ENCODE measurements around the gene RUBCNL. TPM values are rescaled to one million over a fixed set of nuclear protein-coding genes. Genes with fewer than 3 reads are reported as not detected.

RUBCNL gene
- polyA plus RNA-seq, 1 donor (not counting 4 experiments of a cell fraction or from before 2014, with no cell fraction given) = 0.12 TPM

DNA sequence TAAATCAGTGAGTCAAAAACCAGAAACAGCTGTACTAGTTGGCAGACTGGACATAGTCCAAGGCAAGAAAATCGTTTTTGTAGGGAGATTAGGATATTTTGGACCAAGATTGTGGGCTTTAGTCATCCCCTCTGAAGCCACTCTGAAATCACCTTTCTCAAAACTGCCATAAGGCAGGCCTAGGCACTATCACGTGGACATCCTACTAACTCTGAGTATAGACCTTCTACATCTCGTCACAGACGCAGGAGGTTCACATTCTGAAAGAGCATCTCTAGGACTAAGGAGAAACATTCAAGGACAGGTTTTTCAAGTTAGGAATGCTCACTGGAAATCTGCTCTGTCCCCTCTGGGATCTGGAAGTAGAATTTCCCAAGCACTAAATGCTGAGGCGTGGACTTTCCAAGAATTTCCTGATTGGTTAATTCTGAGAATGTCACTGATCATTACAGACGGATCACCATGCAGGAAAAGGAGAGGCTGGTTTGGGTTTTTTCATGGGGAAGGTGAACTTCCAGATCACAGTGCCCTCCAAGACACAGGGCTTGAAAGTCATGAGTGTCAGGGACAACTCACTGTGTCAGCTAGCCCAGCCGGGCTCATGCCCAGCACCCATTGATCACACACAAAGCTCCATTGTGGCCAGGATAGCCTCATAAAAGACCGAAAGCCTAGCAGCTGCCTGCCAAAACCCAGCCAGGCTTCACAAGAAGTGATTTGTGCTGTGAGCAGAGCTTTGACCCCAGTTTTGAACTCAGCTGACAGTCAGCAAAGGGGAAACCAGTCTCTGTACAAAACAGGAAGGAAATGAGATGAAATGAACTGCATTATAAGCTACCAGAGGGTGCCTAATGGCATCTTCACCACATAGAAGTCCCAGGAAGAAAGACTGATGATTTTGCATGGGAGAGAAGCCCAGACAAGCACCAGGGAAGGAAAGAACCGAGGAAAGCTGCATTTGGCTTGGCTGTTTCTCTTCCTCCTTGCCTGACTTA, 2.7 kb upstream of the RUBCNL start:
- dilution Hi-C loops (cut with MboI; ENCODE audit: extremely low pct_ligation_motif_present, low sequenced_read_pairs) = no loop called here
- no peak overlapping the region for H3K27ac ChIP-seq (ENCODE audit: control insufficient read depth, insufficient read depth, low read length)
- no peak overlapping the region for H3K9ac ChIP-seq (ENCODE audit: control insufficient read depth, extremely low read depth, insufficient read depth, low read length)
- H3K4me3 ChIP-seq (ENCODE audit: control insufficient read depth in 2 of 3, extremely low read depth in 1 of 3, insufficient read depth in 2 of 3, low read depth in 1 of 3, low read length in 3 of 3) = no peak overlapping the region
- H4K20me1 ChIP-seq (ENCODE audit: control insufficient read depth, extremely low read depth, insufficient read depth, low read length) = no peaks in the 10 kb centered on the region
- H2AFZ ChIP-seq (ENCODE audit: control insufficient read depth, low read length) = no peak overlapping the region
- no peaks in the 10 kb centered on the region for H3K36me3 ChIP-seq (ENCODE audit: control insufficient read depth in 2 of 2, extremely low read depth in 1 of 2, insufficient read depth in 2 of 2, low read length in 2 of 2)
- DNase-seq (ENCODE audit: low read depth, low spot score) (no peak), FAIRE-seq (peak; percentile 26)
- no peaks in the 10 kb centered on the region for H3K9me3 ChIP-seq (ENCODE audit: control insufficient read depth, low read depth, low read length)
- H3K27me3 ChIP-seq (ENCODE audit: control insufficient read depth, extremely low read depth, insufficient read depth, low read length) = peaks cover 20% of the 10 kb centered on the region
- H3K4me2 ChIP-seq (ENCODE audit: control insufficient read depth, extremely low read depth, insufficient read depth, low read depth, low read length) = no peak overlapping the region
- H3K9me1 ChIP-seq (ENCODE audit: control insufficient read depth, extremely low read depth, insufficient read depth, low read length) = no peaks in the 10 kb centered on the region
- peaks cover 22% of the 10 kb centered on the region for H3K4me1 ChIP-seq (ENCODE audit: control insufficient read depth, extremely low read depth, insufficient read depth, low read length)
- no peak for TF ChIP-seq EZH2 (IDR thresholded peaks at IDR 0.05; ENCODE audit: low read length)
- TF ChIP-seq, protein P1, sequence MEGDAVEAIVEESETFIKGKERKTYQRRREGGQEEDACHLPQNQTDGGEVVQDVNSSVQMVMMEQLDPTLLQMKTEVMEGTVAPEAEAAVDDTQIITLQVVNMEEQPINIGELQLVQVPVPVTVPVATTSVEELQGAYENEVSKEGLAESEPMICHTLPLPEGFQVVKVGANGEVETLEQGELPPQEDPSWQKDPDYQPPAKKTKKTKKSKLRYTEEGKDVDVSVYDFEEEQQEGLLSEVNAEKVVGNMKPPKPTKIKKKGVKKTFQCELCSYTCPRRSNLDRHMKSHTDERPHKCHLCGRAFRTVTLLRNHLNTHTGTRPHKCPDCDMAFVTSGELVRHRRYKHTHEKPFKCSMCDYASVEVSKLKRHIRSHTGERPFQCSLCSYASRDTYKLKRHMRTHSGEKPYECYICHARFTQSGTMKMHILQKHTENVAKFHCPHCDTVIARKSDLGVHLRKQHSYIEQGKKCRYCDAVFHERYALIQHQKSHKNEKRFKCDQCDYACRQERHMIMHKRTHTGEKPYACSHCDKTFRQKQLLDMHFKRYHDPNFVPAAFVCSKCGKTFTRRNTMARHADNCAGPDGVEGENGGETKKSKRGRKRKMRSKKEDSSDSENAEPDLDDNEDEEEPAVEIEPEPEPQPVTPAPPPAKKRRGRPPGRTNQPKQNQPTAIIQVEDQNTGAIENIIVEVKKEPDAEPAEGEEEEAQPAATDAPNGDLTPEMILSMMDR (optimal IDR thresholded peaks at IDR 0.05 in 1 of 3, IDR thresholded peaks at IDR 0.05 in 1 of 3, conservative IDR thresholded peaks at IDR 0.05 in 1 of 3; ENCODE audit: extremely low read depth in 1 of 3, insufficient read depth in 2 of 3, low read length in 3 of 3) = no peak
- H3K79me2 ChIP-seq (ENCODE audit: control insufficient read depth, insufficient read depth, low read length) = no peaks in the 10 kb centered on the region

DNA sequence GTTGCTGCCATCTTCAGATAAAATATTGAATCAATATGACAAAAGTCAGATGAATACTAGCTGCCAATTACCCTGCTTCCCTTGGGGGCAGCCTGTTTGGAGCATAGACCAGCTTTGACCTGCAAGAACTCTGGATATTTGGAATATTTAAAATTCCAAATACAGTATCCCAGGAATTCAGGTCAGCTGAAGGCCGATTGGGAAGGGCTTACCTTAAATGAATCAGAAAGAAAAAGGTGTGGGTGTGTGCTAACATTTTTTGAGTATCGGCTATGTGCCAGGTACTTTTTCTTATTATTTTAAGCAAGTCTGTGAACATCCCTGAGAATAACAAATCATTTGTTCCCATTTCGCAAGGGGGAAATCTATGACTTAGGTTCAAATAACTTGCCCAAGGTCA, 1.8 kb upstream of the RUBCNL start:
- Histone ChIP-seq H2AFZ (ENCODE audit: control insufficient read depth, low read length) (no peak overlapping the region), H3K9me3 (ENCODE audit: control insufficient read depth, low read depth, low read length) (no peaks in the 10 kb centered on the region), H3K36me3 (ENCODE audit: control insufficient read depth in 2 of 2, extremely low read depth in 1 of 2, insufficient read depth in 2 of 2, low read length in 2 of 2) (no peaks in the 10 kb centered on the region), H4K20me1 (ENCODE audit: control insufficient read depth, extremely low read depth, insufficient read depth, low read length) (no peaks in the 10 kb centered on the region), H3K4me2 (ENCODE audit: control insufficient read depth, extremely low read depth, insufficient read depth, low read depth, low read length) (peak overlapping the region; percentile 29), H3K9me1 (ENCODE audit: control insufficient read depth, extremely low read depth, insufficient read depth, low read length) (no peaks in the 10 kb centered on the region), H3K4me1 (ENCODE audit: control insufficient read depth, extremely low read depth, insufficient read depth, low read length) (peaks cover 22% of the 10 kb centered on the region), H3K4me3 (ENCODE audit: control insufficient read depth in 2 of 3, extremely low read depth in 1 of 3, insufficient read depth in 2 of 3, low read depth in 1 of 3, low read length in 3 of 3) (no peak overlapping the region), H3K27ac (ENCODE audit: control insufficient read depth, insufficient read depth, low read length) (no peak overlapping the region), H3K27me3 (ENCODE audit: control insufficient read depth, extremely low read depth, insufficient read depth, low read length) (peaks cover 20% of the 10 kb centered on the region), H3K9ac (ENCODE audit: control insufficient read depth, extremely low read depth, insufficient read depth, low read length) (no peak overlapping the region), H3K79me2 (ENCODE audit: control insufficient read depth, insufficient read depth, low read length) (no peaks in the 10 kb centered on the region)
- dilution Hi-C loops (cut with MboI; ENCODE audit: extremely low pct_ligation_motif_present, low sequenced_read_pairs) = no loop called here
- DNase-seq (ENCODE audit: low read depth, low spot score) (no peak), FAIRE-seq (no peak)
- no peak for TF ChIP-seq EZH2 (IDR thresholded peaks at IDR 0.05; ENCODE audit: low read length)
- TF ChIP-seq, protein P1 (optimal IDR thresholded peaks at IDR 0.05 in 1 of 3, IDR thresholded peaks at IDR 0.05 in 1 of 3, conservative IDR thresholded peaks at IDR 0.05 in 1 of 3; ENCODE audit: extremely low read depth in 1 of 3, insufficient read depth in 2 of 3, low read length in 3 of 3) = no peak

Measured in keratinocyte (primary cell).